Mucosa of gallbladder (tissue), 1 donor: Measurements from ENCODE around the gene CXCL8. TPM values are rescaled to one million over a fixed set of nuclear protein-coding genes. Genes with fewer than 3 reads are reported as not detected.

Experiments
- DNase-seq: peaks from one replicate; pipeline ENCODE4 v3.0.0-alpha.2; 2020; ENCODE audit warnings: low spot score
- total RNA-seq: library from RNA; stranded (reverse); gene quantifications from one replicate; pipeline ENCODE4 v1.2.1, GENCODE V29; 2021
- donor health status: DM: no; HTN: no; CAD: no.

CXCL8 gene
- total RNA-seq, 1 donor from 2014 or later: 0.92 TPM

DNA sequence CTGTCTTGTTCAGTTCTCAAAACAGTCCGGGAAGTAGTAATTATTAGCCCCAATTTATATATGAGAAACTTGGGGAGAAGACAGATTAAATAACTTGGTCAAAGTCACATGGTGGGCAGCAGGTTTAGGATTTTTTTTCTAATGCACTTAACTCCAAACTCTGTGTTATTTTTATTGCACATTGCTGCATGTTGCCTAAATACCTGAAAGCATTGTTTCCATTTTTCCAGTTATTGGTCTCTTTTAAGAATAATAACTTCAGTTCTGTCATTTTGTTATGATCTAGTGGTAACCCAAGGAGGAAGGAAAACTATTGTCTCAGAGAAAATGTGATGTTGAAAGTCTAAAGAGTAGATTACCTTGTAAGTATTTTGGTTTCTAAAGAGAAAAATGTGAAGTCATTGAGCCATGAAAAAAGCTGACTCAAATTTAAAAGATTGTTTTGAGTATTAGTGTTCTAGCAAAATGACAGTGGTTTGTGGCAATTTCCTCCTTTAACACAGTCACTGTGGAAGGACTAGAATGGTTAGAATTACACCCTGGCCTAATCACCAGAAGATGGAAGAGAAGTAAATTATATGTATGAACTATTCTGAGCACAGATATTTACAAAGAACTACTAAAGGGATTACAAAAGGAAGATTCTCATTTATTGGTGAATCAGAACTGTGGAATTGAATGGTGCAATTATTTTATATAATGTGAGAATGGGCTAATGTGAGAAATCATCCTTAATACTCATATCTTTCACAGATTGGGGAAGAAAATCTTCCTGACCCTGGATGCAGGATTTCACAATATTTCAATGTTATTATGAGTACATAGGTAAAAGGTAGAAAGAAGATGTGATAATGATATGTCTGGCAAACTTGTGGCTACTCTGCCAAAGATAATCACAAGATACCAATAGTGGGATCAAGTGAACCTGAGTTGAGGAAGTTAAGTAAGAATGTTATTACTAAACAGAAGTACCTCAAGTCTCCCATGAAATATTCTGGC, 21.7 kb upstream of the CXCL8 start:
- DNase-seq: no peak

DNA sequence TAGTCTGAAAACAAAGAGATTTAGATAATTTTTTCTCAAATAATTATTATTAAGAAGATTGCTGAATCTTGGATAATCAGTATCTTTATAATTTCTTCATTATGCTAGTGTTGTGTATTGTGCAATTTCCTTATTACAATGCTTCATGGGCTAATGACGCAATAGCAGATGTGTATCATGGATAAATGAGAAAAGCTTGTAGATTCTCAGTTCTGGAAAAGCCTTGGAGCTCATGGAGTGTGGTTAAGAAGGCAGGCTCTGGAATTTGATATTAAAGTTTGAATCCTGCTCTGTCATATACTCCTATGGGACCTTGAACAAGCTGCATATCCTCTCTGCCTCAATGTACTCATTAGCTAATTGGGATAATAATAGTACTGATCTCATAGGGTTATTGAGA, 18.9 kb upstream of the CXCL8 start:
- no peak for DNase-seq

DNA sequence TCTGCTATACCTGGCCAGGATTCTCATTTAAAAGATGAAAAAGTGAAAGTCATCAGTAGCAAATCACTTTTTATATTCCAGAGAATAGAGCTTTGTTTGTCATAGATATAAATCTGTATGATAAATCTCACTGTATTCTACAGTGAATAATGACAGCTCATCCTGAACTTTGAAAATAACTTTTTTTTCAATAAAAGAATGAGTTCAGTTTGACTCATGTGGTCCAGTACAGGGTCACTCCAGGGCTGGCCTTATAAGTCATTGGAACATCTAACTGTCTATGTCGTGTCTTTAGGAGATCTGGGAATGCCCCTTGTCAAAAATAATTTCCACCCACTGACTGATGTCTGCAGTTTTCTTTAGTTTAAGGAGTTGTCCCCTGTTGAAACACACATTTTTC, 18.5 kb upstream of the CXCL8 start:
- DNase-seq: no peak

DNA sequence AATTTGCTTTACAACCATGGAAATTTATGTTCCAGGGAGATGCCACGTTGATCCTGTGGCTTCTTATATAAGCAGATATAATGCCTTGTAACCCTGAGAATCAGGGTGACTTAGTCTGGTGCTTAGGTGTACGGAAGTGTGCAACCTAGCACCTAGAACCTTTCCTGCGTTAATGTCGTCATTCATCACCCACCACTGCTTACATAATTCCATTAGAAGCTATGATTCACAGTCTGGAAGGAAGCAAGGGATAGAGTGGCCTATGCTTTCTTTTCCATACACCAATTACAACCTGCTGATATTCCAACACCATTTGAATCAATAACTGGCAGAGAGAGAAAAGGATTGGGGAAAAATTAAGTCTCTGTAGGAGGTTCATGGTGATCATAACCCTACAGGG, 17.3 kb upstream of the CXCL8 start:
- no peak for DNase-seq

DNA sequence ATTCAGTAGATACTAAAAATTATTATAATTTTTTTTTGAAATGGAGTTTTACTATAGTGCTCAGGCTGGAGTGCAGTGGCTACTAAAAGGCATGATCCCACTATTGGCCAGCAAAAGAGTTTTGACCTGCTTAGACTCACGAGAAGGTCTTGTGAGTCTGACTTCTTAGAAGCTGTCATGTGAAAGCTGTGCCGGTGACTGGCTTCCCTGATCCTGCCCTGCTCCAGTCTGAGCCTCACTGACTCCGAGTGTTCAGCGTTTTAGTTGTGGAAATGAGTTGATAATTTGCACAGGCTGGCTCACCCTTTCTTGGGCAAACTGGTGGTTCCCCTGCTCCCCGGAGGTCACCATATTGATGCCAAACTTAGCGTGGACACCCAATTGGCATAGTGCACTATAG, 16.4 kb upstream of the CXCL8 start:
- DNase-seq: no peak

DNA sequence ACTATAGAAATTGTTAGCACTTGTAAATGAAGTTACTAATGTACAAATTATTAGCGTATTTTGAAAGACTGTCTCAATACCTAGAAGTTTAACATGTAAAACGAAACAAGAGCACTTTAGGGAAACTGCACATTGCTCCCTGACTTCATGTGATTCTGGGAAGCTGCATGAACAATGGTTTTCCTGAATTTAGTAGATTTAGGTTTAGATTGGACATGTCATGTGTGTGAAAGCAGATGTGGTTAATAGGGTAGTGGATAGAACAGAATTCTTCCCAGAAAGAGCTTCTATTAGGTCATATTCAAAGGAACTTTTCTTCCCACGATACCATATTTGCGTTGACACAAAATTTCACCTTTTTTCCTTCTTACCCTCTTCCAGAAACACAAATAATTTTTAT, 14.9 kb upstream of the CXCL8 start:
- no peak for DNase-seq

DNA sequence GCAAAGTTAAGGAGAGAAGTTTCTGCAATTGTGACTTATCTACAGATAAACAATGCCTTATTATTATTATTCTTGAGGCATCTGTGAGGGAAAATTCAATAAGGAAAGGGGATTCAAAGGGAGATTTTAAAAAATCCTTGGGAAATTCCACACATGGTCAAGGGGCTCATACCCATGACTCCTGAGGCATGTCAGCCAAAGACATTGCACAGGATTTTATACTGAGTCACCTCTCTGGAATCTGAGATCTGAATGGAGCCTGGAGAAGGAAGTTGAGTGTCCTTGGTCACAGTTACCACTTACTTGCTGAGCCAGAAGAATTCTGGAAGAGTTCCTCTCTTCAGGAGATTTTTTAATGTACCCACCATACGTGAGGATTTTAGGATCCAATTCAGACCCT, 14.4 kb upstream of the CXCL8 start:
- DNase-seq: no peak

DNA sequence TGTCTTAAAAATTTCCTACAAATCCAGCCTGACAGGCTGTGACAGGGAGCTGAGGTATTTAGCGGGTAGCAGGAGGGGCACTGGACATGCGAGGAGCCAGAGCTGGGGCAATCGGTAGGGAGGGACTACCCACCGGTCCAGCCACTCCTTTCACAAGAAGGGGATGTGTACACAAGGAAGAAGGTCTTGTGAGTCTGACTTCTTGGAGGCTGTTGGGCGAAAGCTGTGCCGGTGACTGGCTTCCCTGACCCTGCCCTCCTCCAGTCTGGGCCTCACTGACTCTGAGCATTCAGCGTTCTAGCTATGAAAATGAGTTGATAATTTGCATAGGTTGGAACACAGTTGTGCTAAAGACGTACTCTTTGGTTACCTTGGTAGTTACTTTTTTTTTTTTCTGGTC, 12.7 kb upstream of the CXCL8 start:
- no peak for DNase-seq

DNA sequence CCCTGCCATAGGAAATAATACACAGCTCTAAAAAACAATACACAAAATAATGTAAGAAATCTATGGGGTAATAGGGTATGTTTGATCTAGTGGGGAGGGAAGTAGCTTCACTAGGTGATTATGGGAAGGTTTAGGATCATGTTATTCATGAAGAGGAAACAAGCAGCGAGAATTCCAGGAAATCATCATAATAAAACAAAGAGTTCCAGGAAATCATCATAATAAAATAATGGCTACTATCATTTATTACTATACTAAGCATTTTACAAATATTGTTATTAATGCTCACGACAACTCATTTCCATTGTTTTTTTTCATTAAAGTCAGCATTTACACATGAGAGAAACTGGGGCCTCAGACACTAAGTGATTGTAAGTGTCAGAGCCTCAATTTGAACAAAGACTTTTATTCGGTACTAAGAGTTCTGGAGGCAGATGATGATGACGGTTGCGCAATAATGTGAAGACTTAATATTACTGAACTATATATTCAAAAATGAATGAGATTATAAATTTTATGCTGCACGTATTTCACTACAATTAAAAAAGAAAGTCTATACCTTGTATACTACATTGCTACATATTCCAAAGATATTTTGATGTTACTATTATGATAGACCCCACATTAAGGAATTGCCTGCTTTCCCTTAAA, 12.2 kb upstream of the CXCL8 start:
- DNase-seq: no peak

DNA sequence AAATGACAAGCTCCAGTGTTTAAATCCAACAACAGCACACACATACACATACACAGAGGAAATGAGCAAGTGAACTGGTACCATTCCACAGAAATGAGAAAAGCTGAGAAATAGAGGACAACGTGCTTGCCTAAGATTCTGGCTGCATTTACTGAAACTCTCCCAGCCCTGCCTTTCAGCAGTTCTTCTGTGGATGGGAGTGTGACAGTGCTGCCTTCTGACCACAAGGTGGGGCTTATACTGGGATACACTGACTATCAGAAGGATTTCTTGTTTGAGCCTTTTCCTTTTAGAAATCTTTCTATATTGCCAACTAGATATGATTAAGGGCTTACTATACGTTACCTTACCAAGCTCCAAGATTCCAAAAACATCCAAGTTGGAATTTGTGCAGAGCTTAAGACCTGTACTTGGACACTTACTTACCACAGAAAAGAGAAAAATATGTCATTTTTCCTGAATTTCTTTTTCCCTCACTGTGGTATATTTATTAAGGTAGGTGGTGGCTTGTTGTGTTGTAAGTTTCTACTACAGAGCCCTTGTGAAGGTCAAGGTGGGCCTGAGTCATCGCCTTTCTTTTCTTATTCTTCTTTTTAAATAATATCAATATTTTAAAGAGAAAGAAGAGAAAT, 10.7 kb upstream of the CXCL8 start:
- peak; percentile 65 for DNase-seq

DNA sequence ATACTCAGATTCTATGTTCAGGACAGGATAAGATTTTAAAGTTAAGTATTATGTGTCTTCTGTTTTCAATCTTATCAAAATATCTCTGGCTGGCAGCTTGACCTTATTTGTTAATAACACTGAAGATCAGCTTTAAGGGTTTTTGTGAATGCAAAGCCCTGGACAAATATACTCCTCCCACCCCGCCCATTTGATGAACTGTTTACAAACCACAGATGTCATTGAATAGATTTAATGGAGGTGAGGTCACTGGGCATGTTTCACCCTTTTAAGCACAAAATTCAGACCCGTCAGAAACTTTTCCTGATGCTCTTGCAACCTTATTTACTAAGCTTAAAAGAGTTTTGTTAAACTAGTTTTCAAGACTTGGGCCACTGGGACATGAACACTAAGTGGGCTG, 10.1 kb upstream of the CXCL8 start:
- DNase-seq: no peak

DNA sequence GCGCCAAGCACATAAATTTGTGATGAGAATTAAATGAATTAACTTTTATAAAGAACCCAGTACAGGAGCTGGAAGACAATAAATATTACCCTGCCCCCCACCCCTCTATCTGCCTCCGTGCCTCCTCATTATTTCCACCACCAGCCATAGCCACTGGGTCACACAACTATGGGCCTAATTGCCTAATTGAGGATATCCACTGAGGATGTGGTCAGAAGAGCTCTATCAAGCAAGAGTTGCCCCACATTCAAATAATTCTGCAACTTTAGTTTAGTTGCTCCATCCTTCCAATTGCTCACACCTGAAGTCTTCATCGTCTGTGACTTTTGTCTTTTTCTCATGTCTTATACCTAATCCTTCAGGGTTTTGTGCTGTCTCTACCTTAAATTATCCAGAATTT, 9.5 kb upstream of the CXCL8 start:
- no peak for DNase-seq

DNA sequence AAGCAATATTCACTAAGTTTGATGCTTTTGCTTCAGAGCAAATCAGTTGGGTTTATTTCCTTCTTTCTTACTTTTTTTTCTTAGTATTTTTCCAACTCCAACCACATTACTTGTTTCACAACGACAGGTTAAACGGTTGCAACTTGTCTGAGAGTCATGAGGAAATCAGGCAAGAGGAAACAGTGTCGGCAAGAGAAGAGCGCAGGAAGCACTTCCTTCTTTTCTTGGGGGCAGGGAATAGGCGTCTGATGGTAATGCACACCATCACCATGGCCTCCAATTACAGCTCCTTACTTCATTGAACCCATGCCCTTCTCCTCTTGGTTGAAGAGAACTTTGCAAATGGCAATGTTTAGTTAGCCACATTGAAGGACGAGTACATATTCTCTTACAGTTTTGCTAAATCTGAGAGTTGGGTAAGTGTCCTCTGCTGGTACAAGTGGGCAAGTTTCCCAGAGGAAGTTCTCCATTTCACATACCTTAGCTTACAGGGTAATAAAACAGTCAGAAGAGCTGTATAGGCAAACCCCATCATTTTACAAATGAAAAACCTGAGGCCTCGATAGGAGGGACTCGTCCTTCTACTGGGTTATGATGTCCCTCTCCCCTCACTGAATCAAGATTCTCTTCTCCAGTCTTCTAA, 8.3 kb upstream of the CXCL8 start:
- DNase-seq: no peak

DNA sequence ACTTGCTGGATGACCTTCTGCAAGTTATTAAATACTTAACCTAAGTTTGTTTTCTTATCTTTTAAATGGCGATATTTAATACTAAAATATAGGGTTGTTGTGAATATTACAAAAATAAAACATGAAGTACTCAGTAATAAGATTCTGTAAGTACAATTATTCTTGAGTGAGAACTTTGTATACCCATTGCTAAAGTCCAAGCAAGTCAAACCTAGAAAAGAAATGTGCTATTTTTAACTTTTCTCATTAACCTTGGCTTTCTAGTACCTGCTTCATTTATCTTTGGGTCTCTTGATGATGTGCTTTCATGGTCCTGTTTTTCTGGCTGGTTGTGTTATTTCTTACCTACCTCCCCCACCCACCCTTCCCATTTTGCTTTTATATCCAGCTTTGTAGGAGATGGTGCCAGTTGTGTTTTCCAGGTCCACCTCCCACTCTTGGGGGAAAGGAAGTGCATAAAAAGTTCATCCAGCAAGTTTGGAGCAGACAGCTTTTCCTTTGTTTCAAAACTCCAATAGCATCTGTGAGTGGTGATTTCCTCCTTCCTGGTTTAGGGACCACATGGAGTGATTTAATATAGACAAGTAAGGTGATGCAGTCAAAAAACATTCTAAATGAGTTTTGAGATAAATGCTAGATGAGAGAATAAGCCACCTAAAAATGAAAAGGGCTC, 7.5 kb upstream of the CXCL8 start:
- DNase-seq: no peak

DNA sequence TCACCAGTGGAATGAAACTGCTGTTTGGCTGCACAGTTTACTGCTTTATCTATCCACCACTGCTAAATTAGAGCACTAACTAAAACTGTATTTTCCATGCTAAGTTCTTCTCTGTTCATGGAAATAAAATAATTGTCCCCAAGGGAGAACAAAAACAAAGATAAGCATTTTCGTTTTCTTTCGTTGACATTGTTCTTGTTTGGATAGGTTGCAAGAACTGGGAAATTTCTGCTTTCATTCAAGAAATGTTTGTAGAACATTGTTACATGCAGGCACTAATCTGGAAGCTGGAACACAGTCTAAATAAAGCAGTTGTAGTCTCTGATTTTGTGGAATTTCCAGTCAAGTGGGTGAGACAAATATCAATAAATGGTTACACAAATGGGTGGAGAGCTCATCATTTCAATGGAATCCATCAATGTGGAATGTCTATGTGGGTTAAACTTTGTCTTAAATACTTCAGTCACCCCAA, 5.8 kb upstream of the CXCL8 start:
- no peak for DNase-seq

DNA sequence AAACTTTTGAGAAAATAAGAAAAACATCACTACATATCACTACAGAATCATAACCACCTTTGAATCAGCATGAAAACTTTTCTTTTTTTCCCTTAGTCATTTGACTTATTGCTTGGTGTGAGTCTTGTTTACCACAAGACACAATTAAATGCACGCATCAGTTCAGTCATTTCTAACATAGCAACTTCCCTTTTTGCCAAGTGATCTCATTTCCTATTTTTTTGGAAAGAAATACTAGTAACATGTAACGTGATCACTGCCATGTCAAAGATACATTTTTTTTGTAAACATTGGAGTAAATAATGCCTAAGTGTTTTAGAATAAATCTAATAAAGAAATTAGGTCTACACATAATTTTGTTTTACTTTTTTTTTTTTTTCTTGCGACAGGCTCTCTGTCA, 5.1 kb upstream of the CXCL8 start:
- DNase-seq: no peak

DNA sequence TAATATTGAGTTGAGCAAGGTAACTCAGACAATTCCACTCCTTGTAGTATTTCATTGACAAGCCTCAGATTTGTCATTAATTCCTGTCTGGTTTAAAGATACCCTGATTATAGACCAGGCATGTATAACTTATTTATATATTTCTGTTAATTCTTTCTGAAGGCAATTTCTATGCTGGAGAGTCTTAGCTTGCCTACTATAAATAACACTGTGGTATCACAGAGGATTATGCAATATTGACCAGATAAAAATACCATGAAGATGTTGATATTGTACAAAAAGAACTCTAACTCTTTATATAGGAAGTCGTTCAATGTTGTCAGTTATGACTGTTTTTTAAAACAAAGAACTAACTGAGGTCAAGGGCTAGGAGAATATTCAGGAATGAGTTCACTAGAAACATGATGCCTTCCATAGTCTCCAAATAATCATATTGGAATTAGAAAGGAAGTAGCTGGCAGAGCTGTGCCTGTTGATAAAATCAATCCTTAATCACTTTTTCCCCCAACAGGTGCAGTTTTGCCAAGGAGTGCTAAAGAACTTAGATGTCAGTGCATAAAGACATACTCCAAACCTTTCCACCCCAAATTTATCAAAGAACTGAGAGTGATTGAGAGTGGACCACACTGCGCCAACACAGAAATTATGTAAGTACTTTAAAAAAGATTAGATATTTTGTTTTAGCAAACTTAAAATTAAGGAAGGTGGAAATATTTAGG, 821 bp downstream of the CXCL8 start:
- DNase-seq: no peak

DNA sequence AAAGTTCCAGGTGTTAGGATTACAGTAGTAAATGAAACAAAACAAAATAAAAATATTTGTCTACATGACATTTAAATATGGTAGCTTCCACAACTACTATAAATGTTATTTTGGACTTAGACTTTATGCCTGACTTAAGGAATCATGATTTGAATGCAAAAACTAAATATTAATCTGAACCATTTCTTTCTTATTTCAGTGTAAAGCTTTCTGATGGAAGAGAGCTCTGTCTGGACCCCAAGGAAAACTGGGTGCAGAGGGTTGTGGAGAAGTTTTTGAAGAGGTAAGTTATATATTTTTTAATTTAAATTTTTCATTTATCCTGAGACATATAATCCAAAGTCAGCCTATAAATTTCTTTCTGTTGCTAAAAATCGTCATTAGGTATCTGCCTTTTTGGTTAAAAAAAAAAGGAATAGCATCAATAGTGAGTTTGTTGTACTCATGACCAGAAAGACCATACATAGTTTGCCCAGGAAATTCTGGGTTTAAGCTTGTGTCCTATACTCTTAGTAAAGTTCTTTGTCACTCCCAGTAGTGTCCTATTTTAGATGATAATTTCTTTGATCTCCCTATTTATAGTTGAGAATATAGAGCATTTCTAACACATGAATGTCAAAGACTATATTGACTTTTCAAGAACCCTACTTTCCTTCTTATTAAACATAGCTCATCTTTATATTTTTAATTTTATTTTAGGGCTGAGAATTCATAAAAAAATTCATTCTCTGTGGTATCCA, 1.6 kb downstream of the CXCL8 start:
- no peak for DNase-seq

DNA sequence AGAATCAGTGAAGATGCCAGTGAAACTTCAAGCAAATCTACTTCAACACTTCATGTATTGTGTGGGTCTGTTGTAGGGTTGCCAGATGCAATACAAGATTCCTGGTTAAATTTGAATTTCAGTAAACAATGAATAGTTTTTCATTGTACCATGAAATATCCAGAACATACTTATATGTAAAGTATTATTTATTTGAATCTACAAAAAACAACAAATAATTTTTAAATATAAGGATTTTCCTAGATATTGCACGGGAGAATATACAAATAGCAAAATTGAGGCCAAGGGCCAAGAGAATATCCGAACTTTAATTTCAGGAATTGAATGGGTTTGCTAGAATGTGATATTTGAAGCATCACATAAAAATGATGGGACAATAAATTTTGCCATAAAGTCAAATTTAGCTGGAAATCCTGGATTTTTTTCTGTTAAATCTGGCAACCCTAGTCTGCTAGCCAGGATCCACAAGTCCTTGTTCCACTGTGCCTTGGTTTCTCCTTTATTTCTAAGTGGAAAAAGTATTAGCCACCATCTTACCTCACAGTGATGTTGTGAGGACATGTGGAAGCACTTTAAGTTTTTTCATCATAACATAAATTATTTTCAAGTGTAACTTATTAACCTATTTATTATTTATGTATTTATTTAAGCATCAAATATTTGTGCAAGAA, 2.3 kb downstream of the CXCL8 start:
- DNase-seq: no peak

DNA sequence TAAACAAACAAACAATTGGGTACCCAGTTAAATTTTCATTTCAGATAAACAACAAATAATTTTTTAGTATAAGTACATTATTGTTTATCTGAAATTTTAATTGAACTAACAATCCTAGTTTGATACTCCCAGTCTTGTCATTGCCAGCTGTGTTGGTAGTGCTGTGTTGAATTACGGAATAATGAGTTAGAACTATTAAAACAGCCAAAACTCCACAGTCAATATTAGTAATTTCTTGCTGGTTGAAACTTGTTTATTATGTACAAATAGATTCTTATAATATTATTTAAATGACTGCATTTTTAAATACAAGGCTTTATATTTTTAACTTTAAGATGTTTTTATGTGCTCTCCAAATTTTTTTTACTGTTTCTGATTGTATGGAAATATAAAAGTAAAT, 2.9 kb downstream of the CXCL8 start:
- DNase-seq: no peak
